Endodermal cell (in vitro differentiated cells): Measurements from ENCODE around the gene MATR3. TPM values are rescaled to one million over a fixed set of nuclear protein-coding genes. Genes with fewer than 3 reads are reported as not detected.

Source experiments
- DNase-seq: peaks from one replicate; pipeline ENCODE4 v3.0.0-alpha.2; 2017
- H3K27ac ChIP-seq: 2 replicates; pipeline ENCODE4 v1.5.1; 2013; ENCODE audit warnings: mild to moderate bottlenecking, low read depth, low read length, moderate library complexity
- H3K27me3 ChIP-seq: 2 replicates; pipeline ENCODE4 v1.6.1; 2013; ENCODE audit warnings: mild to moderate bottlenecking, low read length, moderate library complexity; ENCODE audit not compliant: insufficient read depth, control insufficient read depth, poor library complexity, severe bottlenecking
- H3K36me3 ChIP-seq: 2 replicates; pipeline ENCODE4 v1.7.0; 2013; ENCODE audit warnings: mild to moderate bottlenecking, low read length, moderate library complexity; ENCODE audit not compliant: control insufficient read depth, insufficient read depth
- H3K4me1 ChIP-seq: one replicate; pipeline ENCODE4 v1.7.0; 2013; ENCODE audit warnings: low read length; ENCODE audit not compliant: control insufficient read depth, insufficient read depth
- H3K4me3 ChIP-seq: 2 replicates; pipeline ENCODE4 v1.5.1; 2013; ENCODE audit warnings: mild to moderate bottlenecking, low read length, moderate library complexity
- H3K9ac ChIP-seq: 2 replicates; pipeline ENCODE4 v1.6.1; 2013; ENCODE audit warnings: mild to moderate bottlenecking, low read length, moderate library complexity; ENCODE audit not compliant: poor library complexity, severe bottlenecking; ENCODE audit errors: extremely low read depth
- H3K9me3 ChIP-seq: 2 replicates; pipeline ENCODE4 v1.6.1; 2013; ENCODE audit warnings: mild to moderate bottlenecking, low read length, moderate library complexity; ENCODE audit not compliant: control insufficient read depth
- H3K27ac Mint-ChIP-seq: 2 replicates; pipeline ENCODE4 v1.8.0; 2020; ENCODE audit warnings: mixed read lengths
- H3K27me3 Mint-ChIP-seq: 2 replicates; pipeline ENCODE4 v1.8.0; 2021; ENCODE audit warnings: mild to moderate bottlenecking, mixed read lengths; ENCODE audit not compliant: insufficient read depth
- H3K36me3 Mint-ChIP-seq: 2 replicates; pipeline ENCODE4 v1.8.0; 2020; ENCODE audit warnings: low read depth, mixed read lengths
- H3K4me1 Mint-ChIP-seq: 2 replicates; pipeline ENCODE4 v1.8.0; 2020; ENCODE audit warnings: mixed read lengths
- H3K4me3 Mint-ChIP-seq: 2 replicates; pipeline ENCODE4 v1.8.0; 2020; ENCODE audit warnings: mild to moderate bottlenecking, moderate library complexity, mixed read lengths
- H3K9me3 Mint-ChIP-seq: 2 replicates; pipeline ENCODE4 v1.8.0; 2020; ENCODE audit warnings: mild to moderate bottlenecking, mixed read lengths
- WGBS, 2 experiments: methylation state at CpG; one replicate each; pipeline versions ENCODE4 v1.1.5 to v1.1.7; 2013; ENCODE audit warnings: missing lambda C conversion rate in 2 of 2, mixed read lengths in 1 of 2; ENCODE audit not compliant: insufficient coverage in 1 of 2, insufficient read length in 1 of 2; 5-methylcytosine and 5-hydroxymethylcytosine counted together
- total RNA-seq, 2 donors: library from RNA; stranded (reverse); fragmentation: NEBNext Ultra II Directional in 1 of 2; extraction: Animal tissue kit (Norgen Biotek cat#: 25700) in 1 of 2; gene quantifications; 2 replicates in 1 of 2; 3 replicates in 1 of 2; pipeline ENCODE4 v1.2.1, GENCODE V29; 2021
- TF ChIP-seq, protein P1 (sequence below): fragments of 200-600 bp; sonication (generic); conservative IDR thresholded peaks from 2 replicates; pipeline ENCODE4 v1.5.0; 2021; ENCODE audit warnings: antibody characterized with exemption, mild to moderate bottlenecking

Gene MATR3
- total RNA-seq, 2 donors from 2014 or later, result 250 to 279 TPM

- no peaks in the 10 kb centered on the region for H3K27me3 ChIP-seq
- H3K4me1 ChIP-seq, result no peaks in the 10 kb centered on the region
- H3K9ac ChIP-seq, result no peak overlapping the region
- WGBS, 2 experiments, result 19 to 33% methylated on average over 9 to 17 of the region's 17 CpGs
- no peaks in the 10 kb centered on the region for H3K9me3 ChIP-seq
- H3K27ac ChIP-seq, result no peak overlapping the region
- Mint-ChIP-seq H3K9me3 (no peaks in the 10 kb centered on the region), H3K36me3 (peaks cover 25% of the 10 kb centered on the region), H3K4me1 (peaks cover 15% of the 10 kb centered on the region), H3K27ac (peak overlapping the region; percentile 100), H3K4me3 (peak overlapping the region; percentile 99), H3K27me3 (peaks cover 3% of the 10 kb centered on the region)
- TF ChIP-seq, protein P1, sequence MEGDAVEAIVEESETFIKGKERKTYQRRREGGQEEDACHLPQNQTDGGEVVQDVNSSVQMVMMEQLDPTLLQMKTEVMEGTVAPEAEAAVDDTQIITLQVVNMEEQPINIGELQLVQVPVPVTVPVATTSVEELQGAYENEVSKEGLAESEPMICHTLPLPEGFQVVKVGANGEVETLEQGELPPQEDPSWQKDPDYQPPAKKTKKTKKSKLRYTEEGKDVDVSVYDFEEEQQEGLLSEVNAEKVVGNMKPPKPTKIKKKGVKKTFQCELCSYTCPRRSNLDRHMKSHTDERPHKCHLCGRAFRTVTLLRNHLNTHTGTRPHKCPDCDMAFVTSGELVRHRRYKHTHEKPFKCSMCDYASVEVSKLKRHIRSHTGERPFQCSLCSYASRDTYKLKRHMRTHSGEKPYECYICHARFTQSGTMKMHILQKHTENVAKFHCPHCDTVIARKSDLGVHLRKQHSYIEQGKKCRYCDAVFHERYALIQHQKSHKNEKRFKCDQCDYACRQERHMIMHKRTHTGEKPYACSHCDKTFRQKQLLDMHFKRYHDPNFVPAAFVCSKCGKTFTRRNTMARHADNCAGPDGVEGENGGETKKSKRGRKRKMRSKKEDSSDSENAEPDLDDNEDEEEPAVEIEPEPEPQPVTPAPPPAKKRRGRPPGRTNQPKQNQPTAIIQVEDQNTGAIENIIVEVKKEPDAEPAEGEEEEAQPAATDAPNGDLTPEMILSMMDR, result no peak
- peaks cover 20% of the 10 kb centered on the region for H3K36me3 ChIP-seq
- no peak for DNase-seq
- peak overlapping the region; percentile 88 for H3K4me3 ChIP-seq
Measured at GRCh38 chr5:139341187-139341688, 47.7 kb downstream of the MATR3 start.

GRCh38 chr5:139341689-139342422 is 48.3 kb downstream of the MATR3 start, which contains the start of gene PAIP2:
TSS of gene PAIP2 (plus strand) at chr5:139341854. CDS start at chr5:139363785, 21,931 bp downstream.
- no peaks in the 10 kb centered on the region for H3K9me3 ChIP-seq
- H3K36me3 Mint-ChIP-seq, result peaks cover 27% of the 10 kb centered on the region
- H3K9me3 Mint-ChIP-seq, result no peaks in the 10 kb centered on the region
- 0% methylated on average over 21 to 66 of the region's 66 CpGs for WGBS, 2 experiments
- H3K4me1 Mint-ChIP-seq, result peaks cover 15% of the 10 kb centered on the region
- H3K36me3 ChIP-seq, result peaks cover 24% of the 10 kb centered on the region
- peaks cover 3% of the 10 kb centered on the region for H3K27me3 Mint-ChIP-seq
- peak within 1 kb of the TSS; percentile 99 for H3K9ac ChIP-seq
- peak within 1 kb of the TSS; percentile 88 for H3K4me3 ChIP-seq
- H3K4me1 ChIP-seq, result no peaks in the 10 kb centered on the region
- TF ChIP-seq, protein P1, result peak; percentile 76
- H3K27ac ChIP-seq, result peak within 1 kb of the TSS; percentile 100
- no peaks in the 10 kb centered on the region for H3K27me3 ChIP-seq
- DNase-seq, result peak; percentile 99
- H3K4me3 Mint-ChIP-seq, result peak within 1 kb of the TSS; percentile 99
- H3K27ac Mint-ChIP-seq, result peak within 1 kb of the TSS; percentile 100

DNA sequence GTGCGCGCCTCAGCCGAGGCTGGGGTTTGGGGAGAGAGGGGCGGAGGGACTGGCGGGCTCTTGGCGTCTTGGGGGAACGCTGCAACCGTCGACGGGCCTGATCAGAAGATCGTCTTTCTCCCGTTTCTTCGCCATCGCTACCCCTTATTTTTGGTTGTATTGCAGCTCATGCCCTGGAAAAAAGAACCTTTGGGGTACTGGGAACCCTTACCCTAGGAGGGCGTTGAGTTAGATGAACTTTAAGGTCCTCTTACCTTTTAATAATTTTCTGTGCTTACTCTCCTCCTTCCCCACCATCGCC is 48.8 kb downstream of the MATR3 start:
- Mint-ChIP-seq H3K4me1 (peaks cover 15% of the 10 kb centered on the region), H3K36me3 (peaks cover 31% of the 10 kb centered on the region), H3K27ac (peak overlapping the region; percentile 100), H3K27me3 (peaks cover 3% of the 10 kb centered on the region), H3K9me3 (no peaks in the 10 kb centered on the region), H3K4me3 (peak overlapping the region; percentile 99)
- peak overlapping the region; percentile 99 for H3K9ac ChIP-seq
- H3K36me3 ChIP-seq, result peaks cover 29% of the 10 kb centered on the region
- WGBS, 2 experiments, result 0% methylated on average over 5 to 16 of the region's 16 CpGs
- TF ChIP-seq, protein P1, result no peak
- DNase-seq, result no peak
- no peaks in the 10 kb centered on the region for H3K9me3 ChIP-seq
- no peaks in the 10 kb centered on the region for H3K4me1 ChIP-seq
- H3K27me3 ChIP-seq, result no peaks in the 10 kb centered on the region
- H3K4me3 ChIP-seq, result peak overlapping the region; percentile 88
- peak overlapping the region; percentile 100 for H3K27ac ChIP-seq
